HEK293T (cell line): ENCODE results near the gene FAM120C.

Source experiments
- BHLHE40 ChIP-seq: fragments of 450-650 bp; IDR thresholded peaks from 2 replicates; pipeline ENCODE4 v1.6.1; 2016; ENCODE audit warnings: mild to moderate bottlenecking, moderate library complexity, borderline replicate concordance
- FOXA1 ChIP-seq: fragments of 450-650 bp; IDR thresholded peaks from 2 replicates; pipeline ENCODE4 v1.6.1; 2016; ENCODE audit warnings: mild to moderate bottlenecking
- FOXK2 ChIP-seq: fragments of 450-650 bp; IDR thresholded peaks from 2 replicates; pipeline ENCODE4 v1.6.1; 2016; ENCODE audit warnings: mild to moderate bottlenecking
- FOXM1 ChIP-seq: fragments of 450-650 bp; IDR thresholded peaks from 2 replicates; pipeline ENCODE4 v1.6.1; 2017; ENCODE audit warnings: mild to moderate bottlenecking, borderline replicate concordance
- HDGF ChIP-seq: fragments of 450-650 bp; IDR thresholded peaks from 2 replicates; pipeline ENCODE4 v1.6.1; 2017; ENCODE audit warnings: antibody characterized with exemption, borderline replicate concordance
- LEF1 ChIP-seq: fragments of 450-650 bp; IDR thresholded peaks from 2 replicates; pipeline ENCODE4 v1.6.1; 2017; ENCODE audit warnings: mild to moderate bottlenecking, borderline replicate concordance
- PKNOX1 ChIP-seq: fragments of 450-650 bp; IDR thresholded peaks from 2 replicates; pipeline ENCODE4 v1.6.1; 2016
- SP1 ChIP-seq: fragments of 450-650 bp; IDR thresholded peaks from 2 replicates; pipeline ENCODE4 v1.6.1; 2017
- SUZ12 ChIP-seq: fragments of 450-650 bp; IDR thresholded peaks from 2 replicates; pipeline ENCODE4 v1.6.1; 2016; ENCODE audit warnings: mild to moderate bottlenecking
- TARDBP ChIP-seq: fragments of 450-650 bp; IDR thresholded peaks from 2 replicates; pipeline ENCODE4 v1.6.1; 2016
- ZNF384 ChIP-seq: fragments of 450-650 bp; IDR thresholded peaks from 2 replicates; pipeline ENCODE4 v1.6.1; 2016

- TF ChIP-seq SUZ12 (no peak), ZNF384 (no peak), SP1 (no peak), FOXA1 (no peak), PKNOX1 (no peak), FOXK2 (no peak), BHLHE40 (no peak), HDGF (no peak), FOXM1 (no peak), TARDBP (no peak), LEF1 (no peak)
These were observed 134.6 kb downstream of the FAM120C start for GRCh38 chrX:54048412-54048811.
